ENCODE results near the gene CLEC4A.
"Not testable (repeated sequence)": the region's sequence is repeated elsewhere in the genome, so short reads cannot be mapped to it uniquely, and the experiment has no call there.

The CLEC4A gene

GRCh38 chr12:8134398-8134930, 11.0 kb downstream of the CLEC4A start:
- not testable (repeated sequence) for DNase-seq (ENCODE audit: low spot score)

GRCh38 chr12:8141647-8142046, 18.2 kb downstream of the CLEC4A start:
- not testable (repeated sequence) for DNase-seq (ENCODE audit: low spot score)

- DNase-seq (ENCODE audit: low spot score), result no peak
Measured at GRCh38 chr12:8143261-8143660, 19.8 kb downstream of the CLEC4A start.

- DNase-seq (ENCODE audit: low spot score), result no peak
Measured at GRCh38 chr12:8145754-8146441, 22.5 kb downstream of the CLEC4A start.

GRCh38 chr12:8146442-8146771, 23.0 kb downstream of the CLEC4A start:
- no peak for DNase-seq (ENCODE audit: low spot score)

- DNase-seq (ENCODE audit: low spot score), result no peak
Measured at GRCh38 chr12:8154526-8154925, 31.1 kb downstream of the CLEC4A start.

GRCh38 chr12:8156416-8156815, 33.0 kb downstream of the CLEC4A start:
- no peak for DNase-seq (ENCODE audit: low spot score)

GRCh38 chr12:8156845-8157244, 33.4 kb downstream of the CLEC4A start, which contains the start of gene ZNF705A:
TSS of gene ZNF705A (plus strand) at chr12:8157015. CDS start at chr12:8172626, 15,611 bp downstream.
- no peak for DNase-seq (ENCODE audit: low spot score)

- no peak for DNase-seq (ENCODE audit: low spot score)
Measured at GRCh38 chr12:8157484-8158198, 34.2 kb downstream of the CLEC4A start.

- not testable (repeated sequence) for DNase-seq (ENCODE audit: low spot score)
Measured at GRCh38 chr12:8172911-8173310, 49.5 kb downstream of the CLEC4A start.

GRCh38 chr12:8179989-8180585, 56.7 kb downstream of the CLEC4A start:
- peak; percentile 76 for DNase-seq (ENCODE audit: low spot score)

- DNase-seq (ENCODE audit: low spot score), result not testable (repeated sequence)
Measured at GRCh38 chr12:8181271-8181670, 57.9 kb downstream of the CLEC4A start.

- not testable (repeated sequence) for DNase-seq (ENCODE audit: low spot score)
Measured at GRCh38 chr12:8182923-8183322, 59.5 kb downstream of the CLEC4A start.

GRCh38 chr12:8183346-8183745, 59.9 kb downstream of the CLEC4A start:
- DNase-seq (ENCODE audit: low spot score), result not testable (repeated sequence)

- not testable (repeated sequence) for DNase-seq (ENCODE audit: low spot score)
Measured at GRCh38 chr12:8184206-8184605, 60.8 kb downstream of the CLEC4A start.

GRCh38 chr12:8188088-8188487, 64.7 kb downstream of the CLEC4A start:
- not testable (repeated sequence) for DNase-seq (ENCODE audit: low spot score)
